Fibroblast of skin of scalp (primary cell): ENCODE data around the gene UBE2G1.
"Not testable (repeated sequence)": the region's sequence is repeated elsewhere in the genome, so short reads cannot be mapped to it uniquely, and the experiment has no call there.

ENCODE experiments used
- DNase-seq: peaks from one replicate; pipeline ENCODE4 v3.0.0-alpha.2; 2013

The UBE2G1 gene

GRCh38 chr17:4375039-4375748 lies 8.7 kb upstream of the UBE2G1 start:
- DNase-seq: no peak

- DNase-seq: no peak
Measured at GRCh38 chr17:4369557-4370230, 3.2 kb upstream of the UBE2G1 start.

GRCh38 chr17:4368341-4368740 lies 1.9 kb upstream of the UBE2G1 start:
- DNase-seq: no peak

GRCh38 chr17:4367177-4367576 lies 702 bp upstream of the UBE2G1 start:
- not testable (repeated sequence) for DNase-seq

GRCh38 chr17:4365628-4366326 lies 698 bp downstream of the UBE2G1 start:
- DNase-seq: peak; percentile 22

- DNase-seq: peak; percentile 94
Measured at GRCh38 chr17:4365103-4365627, 1.3 kb downstream of the UBE2G1 start.

GRCh38 chr17:4364622-4365041 lies 1.8 kb downstream of the UBE2G1 start:
- no peak for DNase-seq

GRCh38 chr17:4362141-4362540 lies 4.3 kb downstream of the UBE2G1 start:
- DNase-seq: peak; percentile 16

GRCh38 chr17:4358154-4358553 lies 8.3 kb downstream of the UBE2G1 start:
- no peak for DNase-seq

- DNase-seq: no peak
Measured at GRCh38 chr17:4357671-4358070, 8.8 kb downstream of the UBE2G1 start.

GRCh38 chr17:4357030-4357628 lies 9.3 kb downstream of the UBE2G1 start:
- DNase-seq: peak; percentile 7

- no peak for DNase-seq
Measured at GRCh38 chr17:4354862-4355514, 11.5 kb downstream of the UBE2G1 start.

- DNase-seq: no peak
Measured at GRCh38 chr17:4354206-4354605, 12.3 kb downstream of the UBE2G1 start.

GRCh38 chr17:4350214-4350613 lies 16.3 kb downstream of the UBE2G1 start:
- not testable (repeated sequence) for DNase-seq

- no peak for DNase-seq
Measured at GRCh38 chr17:4345581-4346252, 20.8 kb downstream of the UBE2G1 start.

GRCh38 chr17:4344926-4345325 lies 21.5 kb downstream of the UBE2G1 start:
- no peak for DNase-seq

GRCh38 chr17:4342535-4342934 lies 23.9 kb downstream of the UBE2G1 start:
- DNase-seq: no peak

GRCh38 chr17:4341616-4341977 lies 24.9 kb downstream of the UBE2G1 start:
- no peak for DNase-seq

GRCh38 chr17:4340914-4341615 lies 25.4 kb downstream of the UBE2G1 start:
- peak; percentile 27 for DNase-seq

- no peak for DNase-seq
Measured at GRCh38 chr17:4334776-4335584, 31.5 kb downstream of the UBE2G1 start.
